NB4 (cell line): Measurements from ENCODE around the gene CPNE1.
"Not testable (repeated sequence)": the region's sequence is repeated elsewhere in the genome, so short reads cannot be mapped to it uniquely, and the experiment has no call there.

Experiments used
- DNase-seq: peaks from one replicate; pipeline ENCODE4 v3.0.0; 2010; ENCODE audit warnings: low read depth
- H3K4me3 ChIP-seq: one replicate; pipeline ENCODE4 v1.5.1; 2011; ENCODE audit warnings: mild to moderate bottlenecking, low read depth, low read length, moderate library complexity
- MYC ChIP-seq: IDR thresholded peaks from 2 replicates; pipeline ENCODE4 v1.6.1; 2011; ENCODE audit warnings: low read depth, low read length
- POLR2A ChIP-seq: IDR thresholded peaks from 2 replicates; pipeline ENCODE4 v1.6.1; 2011; ENCODE audit warnings: mild to moderate bottlenecking; ENCODE audit not compliant: insufficient read length; ENCODE audit errors: extremely low read depth
- TF ChIP-seq, protein P1 (sequence below): IDR thresholded peaks from one replicate; pipeline ENCODE4 v1.5.1; 2012; ENCODE audit warnings: low read depth, low read length
- TF ChIP-seq, protein P2 (sequence below): IDR thresholded peaks from 2 replicates; pipeline ENCODE4 v1.6.1; 2011; ENCODE audit warnings: low read depth, low read length

CPNE1 gene

DNA sequence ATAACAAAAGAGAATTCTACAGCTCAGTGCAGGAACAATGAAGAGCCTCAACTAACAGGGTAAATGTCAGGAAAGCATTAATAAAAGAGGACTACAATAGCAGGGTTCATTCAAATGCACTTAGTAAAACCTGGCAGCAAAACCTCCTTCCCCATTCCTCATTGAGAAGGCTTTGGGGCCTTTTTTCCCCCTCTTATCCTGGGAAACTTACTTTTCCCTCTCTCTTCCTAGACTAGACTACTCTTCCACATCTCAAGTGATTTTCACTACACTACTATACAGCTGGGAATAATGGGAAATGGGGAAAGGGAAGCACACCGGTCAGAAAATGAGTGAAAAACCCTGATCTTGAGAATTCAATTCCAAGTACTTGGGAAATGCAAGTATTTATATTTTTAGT is 44.6 kb upstream of the CPNE1 start:
- TF ChIP-seq, protein P1, sequence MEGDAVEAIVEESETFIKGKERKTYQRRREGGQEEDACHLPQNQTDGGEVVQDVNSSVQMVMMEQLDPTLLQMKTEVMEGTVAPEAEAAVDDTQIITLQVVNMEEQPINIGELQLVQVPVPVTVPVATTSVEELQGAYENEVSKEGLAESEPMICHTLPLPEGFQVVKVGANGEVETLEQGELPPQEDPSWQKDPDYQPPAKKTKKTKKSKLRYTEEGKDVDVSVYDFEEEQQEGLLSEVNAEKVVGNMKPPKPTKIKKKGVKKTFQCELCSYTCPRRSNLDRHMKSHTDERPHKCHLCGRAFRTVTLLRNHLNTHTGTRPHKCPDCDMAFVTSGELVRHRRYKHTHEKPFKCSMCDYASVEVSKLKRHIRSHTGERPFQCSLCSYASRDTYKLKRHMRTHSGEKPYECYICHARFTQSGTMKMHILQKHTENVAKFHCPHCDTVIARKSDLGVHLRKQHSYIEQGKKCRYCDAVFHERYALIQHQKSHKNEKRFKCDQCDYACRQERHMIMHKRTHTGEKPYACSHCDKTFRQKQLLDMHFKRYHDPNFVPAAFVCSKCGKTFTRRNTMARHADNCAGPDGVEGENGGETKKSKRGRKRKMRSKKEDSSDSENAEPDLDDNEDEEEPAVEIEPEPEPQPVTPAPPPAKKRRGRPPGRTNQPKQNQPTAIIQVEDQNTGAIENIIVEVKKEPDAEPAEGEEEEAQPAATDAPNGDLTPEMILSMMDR: no peak
- TF ChIP-seq, protein P2, sequence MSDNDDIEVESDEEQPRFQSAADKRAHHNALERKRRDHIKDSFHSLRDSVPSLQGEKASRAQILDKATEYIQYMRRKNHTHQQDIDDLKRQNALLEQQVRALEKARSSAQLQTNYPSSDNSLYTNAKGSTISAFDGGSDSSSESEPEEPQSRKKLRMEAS: no peak
- TF ChIP-seq POLR2A: no peak
- TF ChIP-seq MYC: no peak
- no peak for DNase-seq
- no peak overlapping the region for H3K4me3 ChIP-seq

DNA sequence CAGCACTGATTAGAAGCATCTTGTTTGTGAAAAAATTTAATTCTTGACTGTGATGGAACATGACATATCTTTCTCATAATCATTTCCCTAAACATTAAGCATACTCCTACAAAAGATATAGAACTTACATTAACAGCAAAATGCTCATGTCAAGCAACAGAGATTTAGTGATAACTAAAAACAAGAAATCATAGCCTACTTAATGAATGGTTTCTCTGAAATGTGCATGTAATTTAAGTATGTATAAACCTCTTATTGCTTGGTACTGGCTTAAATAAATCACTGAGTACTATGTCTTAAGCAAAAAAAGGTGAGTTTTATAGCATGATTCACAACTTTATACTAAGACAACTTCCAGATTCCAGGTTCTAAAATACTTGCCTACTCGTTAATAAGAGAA is 43.8 kb upstream of the CPNE1 start:
- no peak for DNase-seq
- TF ChIP-seq, protein P1: no peak
- TF ChIP-seq, protein P2: no peak
- no peak for TF ChIP-seq MYC
- TF ChIP-seq POLR2A: no peak

DNA sequence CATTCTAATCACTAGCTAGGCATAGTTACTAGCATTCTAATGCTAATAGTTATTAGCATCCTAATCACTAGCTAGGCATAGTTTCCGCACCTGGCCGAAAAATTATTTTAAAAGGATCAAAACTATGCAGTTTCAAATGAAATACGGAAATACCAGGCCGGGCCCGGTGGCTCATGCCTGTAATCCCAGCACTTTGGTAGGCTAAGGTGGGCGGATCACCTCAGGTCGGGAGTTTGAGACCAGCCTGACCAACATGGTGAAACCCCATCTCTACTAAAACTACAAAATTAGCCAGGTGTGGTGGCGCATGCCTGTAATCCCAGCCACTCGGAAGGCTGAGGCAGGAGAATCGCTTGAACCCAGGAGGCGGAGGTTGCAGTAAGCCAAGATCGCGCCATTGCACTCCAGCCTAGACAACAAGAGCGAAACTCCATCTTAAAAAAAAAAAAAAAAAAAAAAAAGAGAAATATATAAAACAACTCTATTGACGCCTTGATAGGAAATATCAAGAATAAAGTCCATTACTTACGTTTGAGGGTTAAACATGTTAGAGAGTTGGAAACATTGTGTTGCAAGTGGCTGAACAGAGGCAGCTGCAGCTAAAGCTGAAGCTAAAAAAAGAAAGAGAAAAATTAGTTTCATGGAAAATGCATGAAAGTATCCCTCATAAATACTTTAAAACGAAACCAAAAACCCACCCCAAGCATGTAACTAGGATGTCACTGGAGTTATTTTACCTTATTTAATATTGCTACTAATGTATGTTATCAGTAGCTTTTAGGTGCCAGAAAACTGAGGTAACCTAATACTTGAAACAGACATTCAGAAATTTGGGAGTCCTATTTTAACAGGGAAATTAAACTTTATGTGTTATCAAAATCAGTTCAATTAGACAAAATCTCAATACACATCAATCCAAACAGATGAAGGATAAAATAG is 42.2 kb upstream of the CPNE1 start:
- not testable (repeated sequence) for H3K4me3 ChIP-seq, DNase-seq

More for the DNA sequence above, 43.8 kb upstream of the CPNE1 start:
- H3K4me3 ChIP-seq: no peak overlapping the region

DNA sequence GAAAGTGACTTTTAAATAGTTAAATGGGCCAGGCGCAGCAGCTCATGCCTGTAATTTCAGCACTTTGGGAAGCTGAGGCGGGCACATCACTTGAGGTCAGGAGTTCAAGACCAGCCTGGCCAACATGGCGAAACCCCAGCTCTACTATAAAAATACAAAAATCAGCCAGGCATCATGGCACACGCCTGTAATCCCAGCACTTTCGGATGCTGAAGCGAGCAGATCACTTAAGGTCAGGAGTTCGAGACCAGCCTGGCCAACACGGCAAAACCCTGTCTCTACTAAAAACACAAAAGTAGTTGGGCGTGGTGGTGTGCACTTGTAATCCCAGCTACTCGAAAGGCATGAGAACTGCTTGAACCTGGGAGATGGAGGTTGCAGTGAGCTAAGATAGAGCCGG is 41.2 kb upstream of the CPNE1 start:
- H3K4me3 ChIP-seq, DNase-seq: not testable (repeated sequence)

DNA sequence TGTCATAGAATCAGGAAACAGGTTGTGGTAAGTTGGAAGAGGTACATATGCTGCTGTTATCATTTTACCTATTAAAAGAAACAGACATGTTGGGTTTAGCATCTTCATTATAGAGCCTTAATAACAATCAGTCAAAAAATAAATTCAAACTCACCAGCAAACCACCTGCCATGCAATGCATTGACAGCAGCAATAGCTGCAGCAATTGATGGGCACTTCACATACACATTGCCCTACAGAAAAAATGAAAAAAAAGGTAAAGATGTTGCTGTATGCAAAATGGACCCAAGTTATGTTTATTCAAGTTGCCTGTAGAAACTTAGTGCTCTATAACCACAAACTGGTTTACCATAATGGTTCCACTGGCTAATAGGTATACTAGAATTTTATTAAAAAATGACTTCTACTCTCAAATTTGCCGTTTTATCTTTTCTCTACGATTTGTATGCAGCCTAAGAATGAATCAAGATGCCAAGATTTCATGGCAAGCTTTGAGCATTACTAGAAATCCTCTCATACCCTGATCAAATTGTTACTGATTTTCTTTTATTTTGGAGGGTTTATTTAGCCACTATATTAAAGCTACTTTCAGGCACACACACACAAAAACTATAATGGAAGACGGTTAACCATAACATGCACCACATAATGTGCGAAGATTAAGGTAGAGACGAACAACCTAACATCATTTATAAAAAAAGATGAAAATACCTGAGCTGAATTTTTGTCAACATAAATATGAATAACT is 40.0 kb upstream of the CPNE1 start:
- TF ChIP-seq, protein P2: no peak
- TF ChIP-seq MYC: no peak
- TF ChIP-seq POLR2A: no peak
- TF ChIP-seq, protein P1: no peak
- no peak overlapping the region for H3K4me3 ChIP-seq
- no peak for DNase-seq

DNA sequence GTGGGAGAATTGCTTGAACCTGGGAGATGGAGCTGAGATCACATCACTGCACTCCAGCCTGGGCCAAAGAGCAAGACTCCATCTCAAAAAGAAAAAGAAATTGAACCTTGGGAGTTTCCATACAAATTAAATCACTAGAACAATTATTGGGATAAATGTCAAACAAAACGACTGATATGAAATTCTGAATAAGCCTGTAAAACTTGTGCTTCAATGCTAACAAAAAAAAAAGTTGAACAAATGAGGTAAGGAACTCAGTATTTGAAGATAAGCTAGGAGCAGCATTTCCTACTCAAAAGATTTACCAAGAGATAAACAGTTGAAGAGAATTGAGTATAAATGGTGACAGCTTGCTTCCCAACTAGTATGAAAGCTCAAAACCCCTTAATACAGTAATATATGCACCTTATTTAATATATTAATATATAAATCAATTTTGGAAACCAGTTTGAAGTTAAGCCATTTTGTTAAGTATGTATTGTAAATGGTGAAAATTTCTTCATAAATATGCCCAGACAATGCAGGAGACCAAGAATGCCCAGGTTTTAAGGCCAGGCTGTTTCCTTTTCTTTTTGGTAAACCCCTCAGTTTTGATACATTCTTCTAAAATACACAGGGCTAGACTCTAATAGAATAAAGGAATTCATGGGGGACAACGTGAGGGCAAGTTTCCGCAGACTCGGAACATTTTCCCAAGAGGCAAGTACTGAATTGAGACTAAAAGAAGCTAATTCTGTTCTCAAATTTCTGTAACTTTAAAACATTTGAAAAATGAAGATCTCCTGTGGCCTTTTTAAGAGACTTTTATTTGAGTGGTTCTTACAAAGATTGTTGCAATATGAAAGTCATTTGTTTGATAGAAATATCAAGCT is 38.4 kb upstream of the CPNE1 start:
- no peak for DNase-seq
- H3K4me3 ChIP-seq: no peak overlapping the region
- TF ChIP-seq MYC (no peak), POLR2A (no peak)
- TF ChIP-seq, protein P2: no peak
- TF ChIP-seq, protein P1: no peak
